NK-92 (cell line): Measurements from ENCODE around the gene TBC1D2.

Experiments
- DNase-seq: peaks from one replicate; lab custom pipeline; 2025; ENCODE audit not compliant: unreplicated experiment; lab: John Stamatoyannopoulos, UW

The TBC1D2 gene

GRCh38 chr9:98218562-98219363 is 36.7 kb downstream of the TBC1D2 start:
- DNase-seq, result no peak

GRCh38 chr9:98217255-98217654 is 38.2 kb downstream of the TBC1D2 start:
- DNase-seq, result no peak

GRCh38 chr9:98216391-98216790 is 39.1 kb downstream of the TBC1D2 start:
- DNase-seq, result no peak

- no peak for DNase-seq
Measured at GRCh38 chr9:98215821-98216220, 39.6 kb downstream of the TBC1D2 start.

GRCh38 chr9:98215271-98215670 is 40.2 kb downstream of the TBC1D2 start:
- no peak for DNase-seq

DNA sequence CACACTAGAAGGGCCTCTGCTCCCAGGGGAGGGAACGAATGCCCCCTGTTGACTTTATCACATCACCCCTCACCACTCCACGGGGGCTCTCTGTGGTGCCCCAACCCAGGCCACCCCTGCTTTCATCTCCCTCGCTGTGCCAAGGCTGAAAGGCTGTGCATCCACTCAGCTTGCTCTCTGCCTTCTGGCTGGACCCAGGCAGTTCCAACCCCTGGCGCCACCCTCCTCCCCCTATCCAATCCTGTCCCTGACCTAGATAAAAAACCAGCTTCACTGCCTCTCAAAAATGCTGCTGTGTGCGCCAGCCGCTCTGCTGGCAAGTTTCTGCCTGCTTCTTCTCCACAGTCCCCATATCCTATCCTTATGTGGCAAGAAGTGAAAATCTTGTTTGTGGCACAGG is 40.6 kb downstream of the TBC1D2 start:
- DNase-seq, result no peak

- no peak for DNase-seq
Measured at GRCh38 chr9:98211260-98211659, 44.2 kb downstream of the TBC1D2 start.

DNA sequence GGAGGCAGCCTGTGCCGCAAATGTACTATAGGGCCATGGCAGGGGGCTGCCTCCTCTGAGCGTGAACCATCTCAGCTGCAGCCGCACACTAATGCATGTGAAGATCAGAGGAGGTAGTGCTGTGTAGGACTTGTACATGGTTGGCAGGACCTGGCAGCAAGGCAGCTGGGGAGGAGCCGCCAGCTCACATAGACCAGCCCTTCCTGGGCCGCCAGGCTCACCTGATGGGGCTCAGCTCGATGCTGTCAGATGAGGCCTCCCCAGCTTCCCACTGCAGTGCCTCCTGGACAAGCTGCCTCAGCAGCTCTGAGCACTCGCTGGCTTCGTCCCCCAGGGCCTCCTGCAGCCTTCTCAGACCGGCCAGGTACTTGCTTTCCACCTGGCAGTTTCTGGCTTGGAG is 45.0 kb downstream of the TBC1D2 start:
- no peak for DNase-seq

- no peak for DNase-seq
Measured at GRCh38 chr9:98209530-98209929, 45.9 kb downstream of the TBC1D2 start.

GRCh38 chr9:98208635-98209034 is 46.8 kb downstream of the TBC1D2 start:
- DNase-seq, result no peak

DNA sequence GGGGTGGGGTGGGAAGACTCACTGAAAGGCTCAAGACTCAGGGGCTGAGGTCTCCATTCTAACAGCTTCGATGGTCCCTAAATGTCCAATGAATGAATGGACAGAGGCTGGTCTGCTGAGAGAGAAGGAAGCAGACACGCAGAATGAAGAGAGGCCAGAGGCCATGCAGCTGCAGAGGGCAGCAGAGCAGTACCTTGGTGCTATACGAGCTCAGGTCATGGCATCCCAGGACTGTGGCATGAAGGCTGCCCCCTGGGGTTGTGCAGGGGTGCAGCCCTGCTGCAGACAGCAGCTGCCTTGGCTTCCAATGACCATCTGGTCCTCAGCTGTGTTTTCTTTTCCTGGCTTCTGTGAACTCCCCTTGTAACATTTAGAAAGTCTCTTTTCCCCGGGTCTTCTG is 47.8 kb downstream of the TBC1D2 start:
- DNase-seq, result no peak

DNA sequence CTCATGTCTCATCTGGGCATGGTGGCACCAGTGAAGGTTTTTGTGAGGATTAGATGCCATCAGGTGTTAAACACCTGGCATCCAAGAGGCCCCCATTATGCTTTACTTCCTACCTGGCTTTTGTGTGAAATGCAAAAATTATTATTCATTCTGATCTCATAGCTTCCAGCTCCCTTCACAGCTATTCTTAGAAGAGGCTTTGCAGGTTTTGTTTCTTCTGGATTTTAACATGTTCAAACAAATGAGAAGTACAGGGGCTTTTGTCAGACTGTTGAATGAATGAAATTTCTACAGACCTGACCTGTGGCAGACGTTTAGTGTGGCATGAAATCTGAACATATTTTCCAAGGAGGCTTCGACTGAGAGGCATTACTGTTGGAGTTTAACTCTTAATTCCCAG is 48.7 kb downstream of the TBC1D2 start:
- no peak for DNase-seq

GRCh38 chr9:98204692-98205091 is 50.8 kb downstream of the TBC1D2 start:
- DNase-seq, result no peak

GRCh38 chr9:98203153-98203552 is 52.3 kb downstream of the TBC1D2 start:
- no peak for DNase-seq

GRCh38 chr9:98202252-98202651 is 53.2 kb downstream of the TBC1D2 start:
- no peak for DNase-seq

GRCh38 chr9:98201749-98202148 is 53.7 kb downstream of the TBC1D2 start:
- DNase-seq, result no peak

GRCh38 chr9:98201102-98201501 is 54.3 kb downstream of the TBC1D2 start:
- DNase-seq, result no peak

- DNase-seq, result no peak
Measured at GRCh38 chr9:98199388-98200033, 55.9 kb downstream of the TBC1D2 start.

- no peak for DNase-seq
Measured at GRCh38 chr9:98195671-98196070, 59.8 kb downstream of the TBC1D2 start.

- DNase-seq, result no peak
Measured at GRCh38 chr9:98193336-98193944, 62.0 kb downstream of the TBC1D2 start.

DNA sequence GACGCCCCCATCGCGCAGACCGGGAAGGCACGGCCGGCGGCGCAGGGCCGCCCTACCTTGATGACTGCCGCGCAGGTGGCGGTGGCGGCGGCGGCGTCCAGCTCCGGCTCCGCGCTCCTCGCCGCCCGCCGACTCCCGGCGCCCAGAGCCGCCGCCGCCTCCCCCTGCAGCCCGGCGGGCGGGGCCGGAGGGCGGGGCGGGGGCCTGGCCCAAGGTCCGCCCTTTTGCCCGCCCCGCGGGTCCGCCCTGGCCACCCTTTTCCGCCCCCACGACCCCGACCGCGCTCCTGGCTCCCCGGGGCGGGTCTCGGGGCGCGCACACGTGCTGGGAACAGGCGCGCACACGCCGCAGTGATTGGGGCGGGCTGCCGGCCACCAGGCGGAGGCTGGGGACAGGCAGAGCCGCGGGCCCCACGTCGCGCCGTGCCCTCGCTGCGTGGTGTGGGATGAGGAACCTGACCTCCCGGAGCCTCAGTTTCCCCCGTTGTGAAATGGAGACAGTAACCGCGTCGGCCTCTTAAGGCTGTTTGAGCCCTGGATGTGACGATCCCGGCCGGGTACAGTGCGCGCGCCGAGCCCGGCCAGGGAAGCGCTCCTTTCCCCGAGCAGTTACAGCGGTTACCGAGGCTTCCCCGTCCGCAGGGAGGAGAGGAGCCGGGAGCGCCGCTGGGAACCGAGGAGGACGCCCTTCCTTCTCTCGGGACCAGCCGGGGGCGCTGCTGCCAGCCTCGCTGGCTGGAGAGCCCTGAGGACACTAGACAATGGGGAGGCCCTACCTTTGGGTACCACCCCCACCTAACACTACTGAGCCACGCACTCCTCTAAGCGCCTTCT is 62.7 kb downstream of the TBC1D2 start, which contains the start of gene CORO2A:
Gene CORO2A, minus strand, starts transcription at position 135 of the 833 bp plus-strand sequence. CDS start 34,977 bp downstream, outside the sequence.
- DNase-seq, result no peak
